Activated CD8-positive, alpha-beta memory T cell treated with anti-CD3 and anti-CD28 coated beads for 24 hours (primary cell): ENCODE measurements around the gene NT5E.

Experiments used
- DNase-seq: peaks from one replicate; pipeline ENCODE4 v3.0.0-alpha.2; 2020

NT5E gene

DNA sequence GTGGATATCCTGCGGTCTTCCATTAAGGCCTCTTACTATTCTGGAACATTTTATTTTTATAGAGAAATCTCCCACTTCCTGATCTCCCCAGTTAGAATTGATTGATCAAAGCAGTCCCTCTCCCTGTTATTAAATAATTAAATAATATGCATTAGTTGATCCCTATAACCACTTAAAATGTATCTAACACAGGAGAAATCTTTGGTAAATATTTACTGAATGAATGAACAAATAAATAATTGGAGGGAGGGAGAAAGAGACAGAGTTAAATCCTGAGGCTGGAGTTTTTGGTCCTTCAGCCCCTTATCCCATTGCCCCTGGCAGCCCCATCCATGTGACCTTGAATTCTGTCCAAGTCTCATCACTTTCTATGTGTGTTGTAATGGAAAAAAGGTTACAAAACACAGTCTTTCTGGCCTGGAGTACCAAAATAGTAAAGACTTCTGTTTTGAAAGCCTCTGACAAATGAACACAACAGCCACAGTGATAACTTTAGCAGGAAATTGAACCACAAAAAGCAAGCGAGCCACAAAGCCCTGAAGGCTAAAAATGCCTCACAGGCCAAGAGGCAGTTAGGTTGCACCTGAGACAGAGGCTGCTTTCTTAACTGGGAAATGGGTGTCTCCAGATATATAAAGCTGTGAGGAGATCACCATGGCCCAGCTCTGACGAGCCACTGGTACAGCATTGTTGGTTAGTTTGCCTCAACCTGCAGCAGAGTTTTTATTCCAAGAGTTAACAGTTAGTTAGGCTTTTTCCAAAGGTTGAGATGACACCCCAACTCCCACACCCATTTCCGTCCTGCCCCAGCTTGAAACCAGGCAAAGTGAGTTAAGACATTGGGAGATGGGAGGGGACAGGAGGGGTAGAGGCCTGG is 11.3 kb downstream of the NT5E start:
- DNase-seq: no peak

DNA sequence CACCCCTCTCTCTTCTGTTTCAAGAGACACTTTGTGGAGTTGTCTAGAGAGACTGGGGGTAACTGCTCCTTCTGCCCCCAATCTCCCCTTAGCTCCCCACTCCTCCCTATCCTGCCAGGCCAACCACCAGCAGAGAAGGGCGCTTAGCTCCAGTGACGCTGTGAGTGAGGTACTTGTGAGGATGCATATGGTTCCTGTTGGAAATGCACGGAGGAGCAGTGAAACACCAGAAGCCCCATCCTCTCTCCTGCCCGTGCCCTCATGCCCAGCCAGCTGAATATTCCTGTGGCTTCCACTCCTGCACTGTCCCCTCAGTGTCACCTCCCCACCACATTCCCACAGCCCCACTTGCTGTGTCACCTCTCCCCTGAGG is 11.9 kb downstream of the NT5E start:
- DNase-seq: no peak

DNA sequence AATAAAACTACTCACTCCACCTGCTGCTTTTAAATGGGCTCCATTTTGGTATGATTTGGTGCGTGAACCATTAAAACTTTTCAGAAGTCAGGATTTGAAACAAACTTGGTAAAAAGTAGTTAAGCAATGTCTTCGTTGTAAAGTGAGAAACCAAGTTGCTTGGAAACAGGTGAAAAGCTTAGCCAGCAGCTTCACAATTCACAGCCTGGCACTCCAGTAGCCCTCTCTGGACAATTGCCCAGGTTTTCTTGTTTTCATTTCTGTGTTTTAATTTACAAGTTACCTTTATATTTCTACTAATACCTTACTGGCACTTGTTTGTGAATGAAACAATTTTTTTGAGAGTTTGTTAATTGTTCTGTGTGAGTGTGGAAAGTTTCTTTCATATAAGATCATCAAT is 12.8 kb downstream of the NT5E start:
- DNase-seq: no peak

DNA sequence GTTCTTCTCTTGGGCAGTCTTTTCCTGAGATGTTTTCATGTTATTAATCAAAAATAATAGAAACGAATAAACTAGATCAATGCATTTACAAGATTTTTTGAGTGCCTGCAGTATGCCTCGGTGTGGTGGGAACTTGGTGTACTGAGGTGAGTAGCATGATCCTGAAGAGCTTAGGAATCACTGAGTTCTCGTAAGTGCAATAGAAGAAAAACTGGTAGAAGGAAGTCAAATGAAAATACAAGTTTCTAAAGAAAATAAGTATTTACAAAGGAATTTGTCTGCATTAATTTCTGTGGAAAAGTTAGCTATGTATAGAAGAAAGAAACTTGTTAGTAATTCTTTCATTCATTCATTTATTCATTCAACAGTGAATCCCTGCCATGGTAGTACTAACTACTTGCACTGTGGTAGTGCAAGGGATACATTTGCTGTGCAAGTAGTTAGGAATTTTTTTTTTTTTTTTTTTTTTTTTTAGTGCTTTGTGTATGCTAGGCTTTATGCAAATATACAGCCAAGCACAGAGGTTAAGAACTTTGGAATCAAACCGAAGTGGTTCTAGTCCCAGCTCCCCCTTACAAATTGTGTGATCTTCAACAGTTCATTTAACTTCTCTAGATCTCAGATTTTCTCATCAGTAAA is 13.9 kb downstream of the NT5E start:
- DNase-seq: no peak

DNA sequence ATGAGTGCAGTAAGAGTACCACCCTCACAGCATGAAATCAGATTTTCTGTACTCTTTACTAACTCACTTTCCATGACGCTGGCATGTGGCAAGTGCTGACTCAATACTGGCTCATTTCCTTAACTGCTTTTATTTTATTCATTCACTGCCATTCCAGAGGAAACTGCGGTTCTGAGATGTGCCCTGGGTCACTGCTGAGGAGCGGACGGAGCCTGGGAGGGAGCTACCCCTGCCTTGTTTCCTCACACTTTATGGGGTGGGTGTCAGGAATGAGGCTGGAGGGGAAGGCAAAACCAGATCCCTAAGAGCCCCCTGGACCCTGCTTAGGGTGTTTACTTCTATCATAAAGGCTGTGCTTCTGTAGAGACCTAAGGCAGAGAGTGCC is 14.4 kb downstream of the NT5E start:
- peak; percentile 79 for DNase-seq

DNA sequence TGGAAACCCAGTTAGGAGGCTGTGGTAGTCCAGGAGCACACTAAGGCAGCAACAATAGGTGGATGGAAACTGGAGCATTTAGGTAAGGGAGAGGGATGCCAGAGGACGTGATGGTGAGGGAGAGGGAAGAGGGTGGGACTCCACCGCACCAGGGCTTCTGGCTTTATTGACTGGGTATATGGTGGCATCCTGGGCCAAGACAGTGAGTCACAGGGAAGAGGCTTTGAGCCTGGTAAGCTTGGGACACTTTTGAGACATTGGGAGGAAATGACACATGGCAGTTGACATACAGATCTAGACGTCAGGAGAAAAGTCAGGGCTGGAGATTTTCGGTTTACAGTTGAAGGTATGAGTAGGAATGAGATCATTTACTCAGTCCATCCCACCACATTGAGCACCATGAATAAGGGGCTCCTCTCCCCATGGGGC is 14.9 kb downstream of the NT5E start:
- peak; percentile 73 for DNase-seq

DNA sequence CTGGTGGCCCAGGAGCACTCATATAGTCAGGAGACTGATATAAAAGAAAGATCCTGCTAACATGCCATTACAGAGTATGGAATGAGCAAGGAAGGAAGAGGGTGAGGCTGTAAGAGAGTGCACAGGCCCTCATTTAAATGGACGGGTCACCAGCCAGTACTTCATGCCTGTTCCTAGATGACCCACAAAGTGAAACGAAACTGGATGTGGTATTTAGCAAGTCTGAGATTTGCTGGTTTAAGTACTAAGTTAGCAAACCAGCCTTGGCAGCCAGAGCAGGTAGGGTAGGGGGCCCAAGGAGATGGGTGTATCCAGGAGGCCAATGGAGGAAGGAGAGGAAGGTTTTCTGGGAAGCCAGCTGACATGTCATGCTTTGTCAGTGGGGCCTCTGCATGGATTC is 15.9 kb downstream of the NT5E start:
- no peak for DNase-seq

DNA sequence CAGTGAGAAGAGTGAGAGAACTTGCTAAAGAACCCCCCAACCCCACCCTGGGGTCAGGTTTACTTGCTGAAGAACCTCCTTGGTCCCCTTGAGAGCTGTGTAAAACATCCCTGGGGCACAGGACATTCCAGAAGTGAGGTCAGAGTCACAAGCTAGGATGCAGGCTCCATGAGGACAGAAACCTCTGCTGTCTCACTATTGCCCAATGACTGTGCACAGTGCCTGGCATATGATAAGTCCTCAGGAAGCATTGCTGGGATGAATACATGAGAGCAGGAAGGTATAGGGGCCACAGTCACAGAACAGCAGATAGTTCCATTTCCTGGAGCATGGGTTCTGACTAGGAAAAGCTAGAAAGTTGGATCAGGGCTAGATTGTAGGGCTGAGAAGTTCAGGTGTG is 18.4 kb downstream of the NT5E start:
- DNase-seq: no peak

DNA sequence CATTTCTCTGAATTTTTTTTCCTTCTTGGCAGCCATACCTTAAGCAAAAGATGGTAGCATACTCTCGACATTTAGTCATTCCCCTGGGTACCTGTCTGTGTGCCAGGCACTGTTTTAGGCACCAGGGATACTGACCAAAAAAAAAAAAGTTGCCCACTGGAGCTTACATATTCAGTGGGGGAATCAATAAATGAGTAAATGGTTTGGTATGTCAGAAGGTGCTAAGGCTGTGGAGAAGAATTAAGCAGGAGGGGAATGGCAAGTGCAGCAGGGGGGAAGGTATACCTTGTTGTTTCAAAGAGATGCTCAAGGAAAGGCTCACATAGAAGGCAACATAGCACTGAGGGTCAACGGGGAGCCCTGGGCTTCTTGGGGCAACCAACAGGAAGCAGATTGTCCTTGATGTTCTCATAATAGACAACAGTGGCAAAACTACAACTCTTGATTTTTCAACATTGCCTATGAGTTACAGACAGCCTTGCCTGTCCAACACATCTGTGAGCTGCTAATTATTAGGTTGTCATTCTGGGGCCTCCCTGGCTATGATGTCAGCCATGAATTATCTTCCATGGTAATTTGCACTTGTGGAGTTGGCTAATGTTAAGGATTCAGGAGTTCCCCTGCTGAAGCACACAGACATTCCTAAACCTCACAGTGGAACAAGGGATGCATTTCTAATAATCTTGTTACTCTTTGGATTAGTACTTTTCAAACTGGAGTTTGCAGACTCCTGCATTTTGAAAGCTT is 19.6 kb downstream of the NT5E start:
- no peak for DNase-seq

DNA sequence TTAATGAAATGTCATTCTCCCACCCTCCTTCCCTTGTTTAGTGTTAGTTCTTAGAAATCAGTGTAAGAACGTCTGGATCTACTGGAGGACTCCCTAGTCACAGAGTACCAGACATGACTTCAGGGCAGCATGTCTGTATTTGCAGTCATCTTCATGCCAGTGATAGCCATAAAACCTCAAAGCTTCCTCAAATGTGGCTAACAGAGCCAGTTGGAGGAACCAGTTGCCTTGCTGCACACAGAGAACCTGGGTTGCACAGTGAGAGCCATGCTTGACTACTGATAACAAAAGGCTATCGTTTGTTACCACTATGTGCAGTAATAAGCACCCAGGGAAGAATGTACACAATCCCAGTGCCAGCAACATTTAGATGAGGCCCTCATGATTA is 20.1 kb downstream of the NT5E start:
- no peak for DNase-seq

DNA sequence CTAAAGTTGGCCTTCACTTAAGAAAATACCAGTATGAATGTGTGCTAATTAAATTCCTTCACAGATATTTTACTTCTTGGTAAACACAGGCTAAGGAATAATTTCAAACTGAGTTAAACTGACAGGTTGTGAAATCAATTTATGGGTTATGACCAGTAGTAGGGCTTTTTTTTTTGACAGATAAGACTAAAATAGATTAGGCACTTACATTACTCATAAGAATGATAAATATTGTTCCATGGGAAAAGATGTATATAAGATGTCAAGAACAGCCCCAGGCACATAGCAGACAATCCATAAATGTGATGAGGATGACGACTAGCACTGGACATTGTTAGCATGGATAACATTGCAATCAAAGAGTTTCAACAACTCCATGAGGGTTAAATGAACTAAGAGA is 22.9 kb downstream of the NT5E start:
- DNase-seq: no peak

DNA sequence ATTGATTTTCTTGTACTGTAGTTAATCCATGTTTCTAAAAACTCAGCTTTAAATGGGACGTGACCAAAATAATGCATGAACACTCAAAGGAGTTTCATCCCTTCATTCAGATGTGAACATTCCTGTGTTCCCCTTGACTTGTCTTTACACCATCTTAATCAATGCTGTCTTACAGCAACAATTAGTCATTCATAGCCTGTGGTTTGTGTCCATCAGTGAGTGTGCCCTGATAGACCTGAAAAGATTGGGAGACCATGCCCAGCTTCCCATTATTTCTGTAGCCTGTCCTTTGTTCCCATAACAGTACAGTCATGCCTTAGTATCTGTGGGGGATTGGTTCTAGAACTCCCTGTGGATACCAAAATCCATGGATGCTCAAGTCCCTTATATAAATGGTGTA is 23.9 kb downstream of the NT5E start:
- no peak for DNase-seq

DNA sequence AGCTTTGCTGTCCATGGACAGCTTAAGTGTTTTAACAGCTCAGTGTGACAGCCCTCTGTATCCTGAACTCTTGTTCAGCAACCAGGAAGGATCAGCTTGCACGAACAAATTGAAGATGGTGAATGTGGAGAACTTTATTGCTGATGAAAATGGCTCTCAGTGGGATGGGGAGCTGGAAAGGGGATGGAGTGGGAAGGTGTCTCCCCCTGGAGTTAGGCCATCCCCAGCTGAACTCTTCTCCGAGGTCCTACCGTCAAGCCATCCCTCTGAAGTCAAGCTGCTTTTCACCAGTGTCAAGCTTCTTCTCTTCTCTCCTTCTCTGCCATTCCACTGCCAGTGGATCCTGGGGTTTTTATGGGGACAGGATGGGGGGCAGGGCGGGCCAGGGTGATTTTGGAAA is 26.6 kb downstream of the NT5E start:
- DNase-seq: no peak

DNA sequence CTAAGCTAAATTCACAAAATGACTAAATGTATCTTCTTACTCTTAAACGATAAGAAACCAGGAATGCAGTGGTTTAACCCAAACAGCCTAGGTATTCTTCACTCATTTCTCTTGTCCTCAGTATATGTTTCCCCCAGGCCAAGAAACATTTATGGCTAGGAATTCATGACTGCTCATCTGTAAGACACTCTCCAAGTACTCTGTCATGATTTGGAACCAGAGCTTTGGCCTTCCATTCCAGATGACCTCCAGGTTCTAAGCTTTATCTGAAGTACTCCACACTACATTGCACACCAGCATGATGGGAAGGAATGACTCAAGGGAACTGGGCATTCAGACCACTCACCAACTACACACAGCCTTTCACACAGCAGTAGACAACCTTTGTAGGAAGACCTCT is 29.3 kb downstream of the NT5E start:
- DNase-seq: no peak

DNA sequence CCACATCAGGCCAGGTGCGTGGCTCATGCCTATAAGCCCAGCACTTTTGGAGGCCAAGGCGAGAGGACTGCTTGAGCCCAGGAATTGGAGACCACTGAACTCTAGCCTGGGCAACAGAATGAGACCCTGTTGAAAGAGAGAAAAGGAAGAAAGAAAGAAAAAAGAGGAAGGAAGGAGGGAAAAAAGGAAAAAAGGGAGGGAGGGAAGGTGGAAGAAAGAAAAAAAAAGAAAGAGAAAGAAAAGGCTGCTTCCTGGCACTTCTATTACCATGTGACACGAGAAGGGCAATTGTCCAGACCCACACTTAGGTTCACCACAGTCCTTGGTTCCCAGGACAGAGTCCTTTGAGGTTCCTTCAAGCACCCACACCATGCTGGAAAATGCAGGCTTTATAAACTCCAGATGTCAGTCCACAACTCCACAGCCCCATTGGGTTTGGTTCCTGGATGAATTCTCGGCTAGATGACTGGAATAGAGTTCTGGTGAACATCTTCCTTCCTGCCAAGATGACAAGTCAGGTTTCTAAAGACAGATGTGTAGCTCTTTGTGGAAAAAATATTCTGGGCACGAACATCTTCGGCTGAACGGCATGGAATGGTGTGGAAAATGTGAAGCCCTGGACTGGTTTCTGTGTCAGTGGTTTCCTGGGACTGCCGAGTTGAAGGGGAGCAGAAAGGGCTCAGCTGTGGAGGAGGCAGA is 32.5 kb downstream of the NT5E start:
- no peak for DNase-seq

DNA sequence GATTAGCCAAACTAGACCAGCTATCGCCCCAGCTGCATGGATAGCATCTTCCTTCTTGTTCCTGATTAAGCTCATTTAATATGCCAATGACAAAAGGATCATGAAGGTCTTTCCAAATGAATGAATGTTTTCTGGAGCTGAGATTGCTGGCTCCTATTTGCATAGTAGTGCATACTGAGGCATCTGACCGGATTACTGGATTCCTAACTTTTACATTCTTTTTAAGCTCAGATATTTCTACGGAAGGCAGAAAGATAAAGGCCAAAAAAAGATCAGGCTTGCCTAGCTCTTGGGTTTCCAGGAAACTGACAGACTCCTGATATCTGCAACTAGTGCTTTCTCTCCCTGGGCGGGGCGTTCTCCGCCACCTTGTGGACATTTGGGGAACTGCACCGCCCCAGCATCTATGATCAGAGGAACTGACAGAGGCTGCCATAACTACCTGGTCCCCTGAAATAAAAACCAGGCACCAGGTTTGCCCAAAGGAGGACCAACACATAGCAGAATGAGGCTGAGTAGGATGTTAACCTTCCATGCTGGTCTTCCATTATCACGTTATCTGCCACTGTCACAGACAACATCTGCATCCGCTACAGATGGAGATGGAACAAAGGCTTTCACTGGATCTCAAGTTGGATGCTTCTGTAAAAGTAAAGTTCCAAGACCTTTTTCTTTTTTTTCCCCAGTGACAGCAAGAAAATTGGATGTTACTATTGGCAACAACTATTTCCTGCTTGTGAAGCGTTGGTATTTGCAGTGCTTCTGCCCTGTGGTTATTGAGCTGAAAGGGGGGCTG is 33.2 kb downstream of the NT5E start:
- DNase-seq: peak; percentile 98

DNA sequence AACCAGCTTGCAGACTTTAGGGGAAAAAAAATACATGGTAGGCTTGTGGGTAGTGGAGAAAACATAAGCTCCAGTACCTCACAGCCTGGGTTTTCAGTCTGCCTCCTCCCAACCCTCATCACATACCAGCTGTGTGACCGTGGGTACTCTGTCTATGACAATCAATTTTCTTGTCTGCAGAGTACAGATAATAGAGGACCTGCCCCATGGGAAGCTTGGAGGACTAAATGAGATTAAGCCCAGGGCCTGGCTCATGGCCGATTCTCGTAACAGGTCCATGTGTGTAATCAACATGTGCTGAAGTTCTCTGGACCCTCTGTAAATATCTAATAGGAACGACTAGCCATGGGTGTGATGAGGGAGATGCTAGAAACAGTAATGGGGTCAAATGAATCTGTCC is 34.0 kb downstream of the NT5E start:
- DNase-seq: no peak

DNA sequence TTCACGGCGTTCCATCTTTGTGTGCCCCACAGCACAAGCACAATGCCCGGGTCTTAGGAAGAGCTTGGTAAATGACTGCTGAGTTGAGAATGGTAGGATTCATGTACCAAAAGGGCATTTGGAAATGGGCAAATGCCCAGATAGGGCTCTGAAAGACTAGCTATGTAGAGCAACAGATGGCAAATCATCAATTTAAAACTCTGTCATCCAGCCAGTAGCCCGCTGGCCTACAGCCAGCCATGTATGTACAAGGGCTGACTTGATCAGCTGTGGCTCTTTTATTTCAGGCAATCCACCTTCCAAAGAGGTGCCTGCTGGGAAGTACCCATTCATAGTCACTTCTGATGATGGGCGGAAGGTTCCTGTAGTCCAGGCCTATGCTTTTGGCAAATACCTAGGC is 35.1 kb downstream of the NT5E start:
- DNase-seq: no peak

DNA sequence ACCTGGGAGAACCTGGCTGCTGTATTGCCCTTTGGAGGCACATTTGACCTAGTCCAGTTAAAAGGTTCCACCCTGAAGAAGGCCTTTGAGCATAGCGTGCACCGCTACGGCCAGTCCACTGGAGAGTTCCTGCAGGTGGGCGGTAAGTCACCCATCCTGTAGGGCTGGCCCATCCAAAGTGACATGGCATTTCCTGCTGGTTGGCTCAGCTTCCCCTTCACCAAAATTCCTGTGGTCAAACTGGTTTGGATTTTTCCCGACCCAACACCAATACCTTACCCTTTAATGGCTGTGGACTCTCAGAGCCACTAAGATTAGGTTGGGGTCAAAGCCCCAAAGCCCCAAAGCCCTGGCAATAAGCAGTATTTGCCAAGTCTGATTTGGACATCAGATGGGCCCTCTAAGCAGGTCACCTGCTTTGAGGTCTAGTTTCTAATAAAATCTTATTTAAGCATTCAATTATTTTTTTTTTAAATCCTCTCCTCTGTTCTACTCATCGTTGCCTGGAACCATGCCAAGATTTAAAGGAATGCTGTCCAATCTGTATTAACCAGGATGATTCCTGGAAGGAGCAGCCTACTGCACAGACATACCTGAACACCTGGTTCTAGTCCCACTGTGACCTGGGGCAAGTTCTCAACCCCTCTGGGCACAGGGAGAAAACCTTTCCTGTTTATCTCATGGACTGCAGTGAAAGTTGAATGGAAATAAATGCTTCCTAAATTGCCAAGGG is 40.8 kb downstream of the NT5E start:
- no peak for DNase-seq

DNA sequence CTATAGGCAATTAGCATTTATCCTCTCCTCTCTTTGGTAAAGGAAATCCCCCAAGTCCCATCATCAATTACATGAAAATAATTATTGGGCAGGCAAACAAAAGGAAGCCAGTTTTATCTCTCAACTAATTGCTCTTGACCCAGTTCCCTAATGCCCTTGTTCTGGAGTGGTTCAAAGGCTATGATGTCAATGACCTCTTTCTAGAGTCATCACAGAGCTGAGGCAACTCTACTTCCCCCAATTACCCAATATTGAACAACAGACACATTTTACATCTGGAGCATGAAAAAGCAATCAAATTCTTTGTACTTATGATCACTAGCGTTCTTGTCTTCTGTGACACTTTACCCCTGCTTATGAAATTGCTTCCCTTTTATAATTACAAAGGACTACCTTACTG is 43.5 kb downstream of the NT5E start:
- DNase-seq: no peak
